Stimulated activated CD8-positive, alpha-beta memory T cell treated with anti-CD3 and anti-CD28 coated beads, Interleukin-2, amount 100 ng/mL, for 1 hour (primary cell): Measurements from ENCODE around the gene CENPP.

ENCODE experiments used
- DNase-seq, 2 donors: peaks; one replicate each; pipeline ENCODE4 v3.0.0-alpha.2; 2020; ENCODE audit warnings: low read depth in 2 of 2

Gene CENPP

GRCh38 chr9:92325269-92325990 lies at the start of gene CENPP, which contains the start of gene NOL8:
TSS of gene CENPP (plus strand) at chr9:92325953.
TSS of gene NOL8 (minus strand) at chr9:92325350. CDS start at chr9:92324161, 1,189 bp downstream.
- DNase-seq, result peak; percentile 48 to 67

- DNase-seq, result no peak
Observed at GRCh38 chr9:92276331-92277032, 49.3 kb upstream of the CENPP start.

GRCh38 chr9:92278110-92278509 lies 47.6 kb upstream of the CENPP start:
- no peak for DNase-seq

GRCh38 chr9:92279302-92279701 lies 46.5 kb upstream of the CENPP start:
- DNase-seq, result no peak

GRCh38 chr9:92289708-92290390 lies 35.9 kb upstream of the CENPP start:
- no peak for DNase-seq

GRCh38 chr9:92290785-92291429 lies 34.8 kb upstream of the CENPP start:
- no peak for DNase-seq

GRCh38 chr9:92291577-92291976 lies 34.2 kb upstream of the CENPP start:
- DNase-seq, result no peak

- no peak for DNase-seq
Observed at GRCh38 chr9:92292338-92293074, 33.2 kb upstream of the CENPP start.

- DNase-seq, result no peak
Observed at GRCh38 chr9:92293075-92293354, 32.7 kb upstream of the CENPP start.

- DNase-seq, result peak; percentile 98 to 100
Observed at GRCh38 chr9:92293452-92294296, 32.1 kb upstream of the CENPP start, which contains the start of gene IARS1. TSS of gene IARS1 (minus strand) at chr9:92293697. CDS start at chr9:92289419, 4,278 bp downstream.

GRCh38 chr9:92294297-92294676 lies 31.5 kb upstream of the CENPP start:
- DNase-seq, result no peak

GRCh38 chr9:92295240-92295790 lies 30.4 kb upstream of the CENPP start:
- DNase-seq, result no peak

GRCh38 chr9:92295827-92296258 lies 29.9 kb upstream of the CENPP start:
- DNase-seq, result no peak

- no peak for DNase-seq
Observed at GRCh38 chr9:92297611-92298010, 28.1 kb upstream of the CENPP start.

GRCh38 chr9:92298036-92298435 lies 27.7 kb upstream of the CENPP start:
- DNase-seq, result no peak

GRCh38 chr9:92299116-92299515 lies 26.6 kb upstream of the CENPP start:
- DNase-seq, result no peak

GRCh38 chr9:92300936-92301335 lies 24.8 kb upstream of the CENPP start:
- DNase-seq, result no peak

- no peak for DNase-seq
Observed at GRCh38 chr9:92308893-92309292, 16.9 kb upstream of the CENPP start.

- no peak for DNase-seq
Observed at GRCh38 chr9:92310562-92310961, 15.2 kb upstream of the CENPP start.

- no peak for DNase-seq
Observed at GRCh38 chr9:92312887-92313623, 12.7 kb upstream of the CENPP start.
